HEK293T (cell line): ENCODE data around the gene RCL1.

Experiments used
- ARNT ChIP-seq: fragments of 450-650 bp; IDR thresholded peaks from 2 replicates; pipeline ENCODE4 v1.6.1; 2017; ENCODE audit warnings: mild to moderate bottlenecking
- BHLHE40 ChIP-seq: fragments of 450-650 bp; IDR thresholded peaks from 2 replicates; pipeline ENCODE4 v1.6.1; 2016; ENCODE audit warnings: mild to moderate bottlenecking, moderate library complexity, borderline replicate concordance
- CTBP1 ChIP-seq: fragments of 450-650 bp; IDR thresholded peaks from 2 replicates; pipeline ENCODE4 v1.6.1; 2016; ENCODE audit warnings: borderline replicate concordance
- ELF4 ChIP-seq: fragments of 450-650 bp; IDR thresholded peaks from 2 replicates; pipeline ENCODE4 v1.6.1; 2017; ENCODE audit warnings: antibody characterized with exemption
- FOXA1 ChIP-seq: fragments of 450-650 bp; IDR thresholded peaks from 2 replicates; pipeline ENCODE4 v1.6.1; 2016; ENCODE audit warnings: mild to moderate bottlenecking
- FOXK2 ChIP-seq: fragments of 450-650 bp; IDR thresholded peaks from 2 replicates; pipeline ENCODE4 v1.6.1; 2016; ENCODE audit warnings: mild to moderate bottlenecking
- FOXM1 ChIP-seq: fragments of 450-650 bp; IDR thresholded peaks from 2 replicates; pipeline ENCODE4 v1.6.1; 2017; ENCODE audit warnings: mild to moderate bottlenecking, borderline replicate concordance
- HDGF ChIP-seq: fragments of 450-650 bp; IDR thresholded peaks from 2 replicates; pipeline ENCODE4 v1.6.1; 2017; ENCODE audit warnings: antibody characterized with exemption, borderline replicate concordance
- L3MBTL2 ChIP-seq: fragments of 450-650 bp; conservative IDR thresholded peaks from 2 replicates; pipeline ENCODE4 v1.6.1; 2016; ENCODE audit warnings: mild to moderate bottlenecking
- SP1 ChIP-seq: fragments of 450-650 bp; IDR thresholded peaks from 2 replicates; pipeline ENCODE4 v1.6.1; 2017
- SUZ12 ChIP-seq: fragments of 450-650 bp; IDR thresholded peaks from 2 replicates; pipeline ENCODE4 v1.6.1; 2016; ENCODE audit warnings: mild to moderate bottlenecking
- TARDBP ChIP-seq: fragments of 450-650 bp; IDR thresholded peaks from 2 replicates; pipeline ENCODE4 v1.6.1; 2016
- TF ChIP-seq, protein P1 (sequence below): fragments of 450-650 bp; IDR thresholded peaks from 2 replicates; pipeline ENCODE4 v1.6.1; 2016

DNA sequence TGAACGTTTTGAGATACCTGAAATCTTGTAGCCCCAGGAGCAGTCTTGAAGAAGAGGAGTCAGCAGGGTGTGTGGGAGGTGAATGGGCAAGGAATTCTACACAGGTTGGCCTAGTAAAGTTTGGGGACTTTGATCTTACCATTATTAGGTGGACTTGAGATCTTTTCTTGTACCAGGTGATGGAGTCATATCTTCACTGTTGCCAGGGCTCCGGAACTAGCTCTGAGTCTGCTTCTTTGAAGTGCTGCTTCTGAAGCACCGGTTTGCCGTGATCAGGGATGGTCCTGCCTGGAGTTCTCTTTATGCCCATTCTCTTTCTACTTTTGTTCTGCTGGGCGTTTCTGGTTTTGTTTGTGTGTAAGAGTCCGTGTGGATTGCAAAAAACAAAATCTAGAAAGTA lies 27.4 kb downstream of the RCL1 start:
- no peak for TF ChIP-seq SUZ12
- no peak for TF ChIP-seq ARNT
- TF ChIP-seq FOXM1, result no peak
- TF ChIP-seq HDGF, result no peak
- TF ChIP-seq L3MBTL2, result no peak
- no peak for TF ChIP-seq FOXK2
- TF ChIP-seq SP1, result no peak
- no peak for TF ChIP-seq BHLHE40
- no peak for TF ChIP-seq FOXA1
- TF ChIP-seq TARDBP, result no peak
- TF ChIP-seq, protein P1, sequence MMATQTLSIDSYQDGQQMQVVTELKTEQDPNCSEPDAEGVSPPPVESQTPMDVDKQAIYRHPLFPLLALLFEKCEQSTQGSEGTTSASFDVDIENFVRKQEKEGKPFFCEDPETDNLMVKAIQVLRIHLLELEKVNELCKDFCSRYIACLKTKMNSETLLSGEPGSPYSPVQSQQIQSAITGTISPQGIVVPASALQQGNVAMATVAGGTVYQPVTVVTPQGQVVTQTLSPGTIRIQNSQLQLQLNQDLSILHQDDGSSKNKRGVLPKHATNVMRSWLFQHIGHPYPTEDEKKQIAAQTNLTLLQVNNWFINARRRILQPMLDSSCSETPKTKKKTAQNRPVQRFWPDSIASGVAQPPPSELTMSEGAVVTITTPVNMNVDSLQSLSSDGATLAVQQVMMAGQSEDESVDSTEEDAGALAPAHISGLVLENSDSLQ, result no peak
- no peak for TF ChIP-seq ELF4
- no peak for TF ChIP-seq CTBP1
